Measurements from ENCODE around the gene LRRC10B. TPM values are rescaled to one million over a fixed set of nuclear protein-coding genes. Genes with fewer than 3 reads are reported as not detected.

The LRRC10B gene
- total RNA-seq, 4 donors from 2014 or later, result 0.59 to 39.7 (median 3.1) TPM

DNA sequence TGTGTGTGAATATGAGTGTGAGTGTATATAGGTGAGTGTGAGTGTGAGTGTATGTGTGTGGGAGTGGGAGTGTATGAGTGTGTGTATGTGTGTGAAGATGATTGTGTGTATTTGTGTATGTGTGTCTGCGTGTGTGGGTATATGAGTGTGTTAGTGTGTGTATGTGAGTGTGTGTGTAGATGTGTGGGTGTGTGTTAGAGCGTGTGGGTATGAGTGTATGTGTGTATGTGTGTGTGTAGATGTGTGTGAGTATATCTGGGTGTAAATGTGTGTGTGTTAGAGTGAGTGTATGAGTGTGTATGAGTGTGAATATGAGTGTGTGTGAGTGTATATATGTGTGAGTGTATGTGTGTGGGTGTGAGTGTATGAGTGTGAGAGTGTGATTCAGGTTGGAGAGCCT lies 11.1 kb upstream of the LRRC10B start:
- Histone ChIP-seq H3K36me3 (no peaks in the 10 kb centered on the region), H3K4me1 (no peaks in the 10 kb centered on the region), H3K4me3 (no peak overlapping the region), H3K27ac (no peak overlapping the region), H3K9me3 (no peaks in the 10 kb centered on the region), H3K27me3 (no peaks in the 10 kb centered on the region)
- intact Hi-C loops (cut with DNase I; ENCODE audit: low total_unique reads), result no loop called here
- DNase-seq, result no peak
- no peak for TF ChIP-seq CTCF (IDR thresholded peaks at IDR 0.05)
- no peak for TF ChIP-seq POLR2A (IDR thresholded peaks at IDR 0.05)

- Histone ChIP-seq H3K36me3 (no peaks in the 10 kb centered on the region), H3K4me1 (no peaks in the 10 kb centered on the region), H3K27ac (no peak overlapping the region), H3K4me3 (no peak overlapping the region), H3K27me3 (no peaks in the 10 kb centered on the region), H3K9me3 (no peaks in the 10 kb centered on the region)
- intact Hi-C loops (cut with DNase I; ENCODE audit: low total_unique reads), result no loop called here
- TF ChIP-seq POLR2A (IDR thresholded peaks at IDR 0.05), result no peak
- TF ChIP-seq CTCF (IDR thresholded peaks at IDR 0.05), result no peak
- DNase-seq, result no peak
These were observed 10.7 kb upstream of the LRRC10B start for GRCh38 chr11:61497876-61498275.

DNA sequence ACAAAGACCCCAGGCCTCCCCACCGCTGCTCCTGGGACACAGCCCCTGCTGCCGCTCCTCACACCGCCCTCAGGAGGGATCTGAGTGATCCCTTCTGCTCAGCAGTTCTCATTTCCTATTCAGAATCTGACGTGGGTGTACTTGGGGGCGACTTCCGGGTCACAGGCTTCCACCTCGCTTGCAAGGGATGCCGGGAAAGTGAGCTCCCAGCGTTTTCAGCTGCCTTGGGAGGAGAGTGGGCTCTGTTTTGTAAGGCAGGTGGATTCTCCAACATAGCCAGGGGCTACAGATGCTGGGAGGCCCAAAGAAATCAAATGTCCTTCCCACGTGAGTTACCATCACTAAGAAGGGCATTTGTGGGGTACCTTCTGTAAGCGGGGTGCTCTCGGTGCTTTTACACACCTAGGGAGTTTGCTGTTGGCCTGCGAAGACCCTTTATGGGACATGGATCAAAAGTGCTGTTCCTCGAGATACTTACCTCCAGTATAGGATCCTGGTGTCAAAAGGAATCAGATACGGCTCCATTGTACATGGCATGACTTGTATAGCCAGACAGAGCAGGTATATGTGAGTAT lies 9.7 kb upstream of the LRRC10B start:
- TF ChIP-seq POLR2A (IDR thresholded peaks at IDR 0.05) (no peak), CTCF (IDR thresholded peaks at IDR 0.05) (no peak)
- Histone ChIP-seq H3K4me1 (no peaks in the 10 kb centered on the region), H3K27me3 (no peaks in the 10 kb centered on the region), H3K4me3 (no peak overlapping the region), H3K36me3 (no peaks in the 10 kb centered on the region), H3K9me3 (no peaks in the 10 kb centered on the region), H3K27ac (no peak overlapping the region)
- no peak for DNase-seq
- intact Hi-C loops (cut with DNase I; ENCODE audit: low total_unique reads), result no loop called here

- DNase-seq, result no peak
- H3K9me3 ChIP-seq, result no peaks in the 10 kb centered on the region
- H3K36me3 ChIP-seq, result no peaks in the 10 kb centered on the region
- H3K4me3 ChIP-seq, result no peak overlapping the region
- no peak for TF ChIP-seq CTCF (IDR thresholded peaks at IDR 0.05)
- TF ChIP-seq POLR2A (IDR thresholded peaks at IDR 0.05), result no peak
- H3K27ac ChIP-seq, result no peak overlapping the region
- no peaks in the 10 kb centered on the region for H3K27me3 ChIP-seq
- intact Hi-C loops (cut with DNase I; ENCODE audit: low total_unique reads), result no loop called here
- no peaks in the 10 kb centered on the region for H3K4me1 ChIP-seq
These were observed 8.6 kb upstream of the LRRC10B start for GRCh38 chr11:61499816-61500491.

- intact Hi-C loops (cut with DNase I; ENCODE audit: low total_unique reads), result no loop called here
- Histone ChIP-seq H3K27me3 (no peaks in the 10 kb centered on the region), H3K9me3 (no peaks in the 10 kb centered on the region), H3K27ac (no peak overlapping the region), H3K4me1 (no peaks in the 10 kb centered on the region), H3K36me3 (no peaks in the 10 kb centered on the region), H3K4me3 (no peak overlapping the region)
- DNase-seq, result no peak
- TF ChIP-seq CTCF (IDR thresholded peaks at IDR 0.05), result no peak
- TF ChIP-seq POLR2A (IDR thresholded peaks at IDR 0.05), result no peak
These were observed 6.0 kb upstream of the LRRC10B start for GRCh38 chr11:61502522-61502921.

Measured in uterus (tissue), 4 donors.